DMS 273 treated with DMSO at 0.1 percent for 48 hours (cell line): ENCODE results near the gene ZBTB16.

Experiments
- DNase-seq: peaks from one replicate; lab custom pipeline; 2025; lab: John Stamatoyannopoulos, UW

ZBTB16 gene

DNA sequence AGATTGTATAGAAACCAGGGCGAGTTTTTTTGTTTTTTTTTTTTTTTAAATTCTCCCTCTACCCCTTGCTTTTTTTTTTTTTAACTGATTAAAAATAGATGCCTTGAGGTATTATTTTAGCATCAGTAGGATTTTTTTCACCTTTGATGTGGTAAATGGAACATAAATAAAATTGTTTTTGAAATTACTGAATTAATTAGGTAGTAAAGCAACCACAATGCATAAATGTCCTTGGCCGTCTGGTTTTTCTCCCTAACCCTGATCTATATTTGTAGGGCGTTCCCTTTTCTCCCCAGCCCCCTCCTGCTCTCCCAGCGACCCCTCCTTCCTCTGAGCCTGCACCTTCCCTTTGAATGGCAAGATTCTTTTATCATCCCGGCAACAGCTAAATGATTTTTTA is 107.8 kb downstream of the ZBTB16 start:
- no peak for DNase-seq

DNA sequence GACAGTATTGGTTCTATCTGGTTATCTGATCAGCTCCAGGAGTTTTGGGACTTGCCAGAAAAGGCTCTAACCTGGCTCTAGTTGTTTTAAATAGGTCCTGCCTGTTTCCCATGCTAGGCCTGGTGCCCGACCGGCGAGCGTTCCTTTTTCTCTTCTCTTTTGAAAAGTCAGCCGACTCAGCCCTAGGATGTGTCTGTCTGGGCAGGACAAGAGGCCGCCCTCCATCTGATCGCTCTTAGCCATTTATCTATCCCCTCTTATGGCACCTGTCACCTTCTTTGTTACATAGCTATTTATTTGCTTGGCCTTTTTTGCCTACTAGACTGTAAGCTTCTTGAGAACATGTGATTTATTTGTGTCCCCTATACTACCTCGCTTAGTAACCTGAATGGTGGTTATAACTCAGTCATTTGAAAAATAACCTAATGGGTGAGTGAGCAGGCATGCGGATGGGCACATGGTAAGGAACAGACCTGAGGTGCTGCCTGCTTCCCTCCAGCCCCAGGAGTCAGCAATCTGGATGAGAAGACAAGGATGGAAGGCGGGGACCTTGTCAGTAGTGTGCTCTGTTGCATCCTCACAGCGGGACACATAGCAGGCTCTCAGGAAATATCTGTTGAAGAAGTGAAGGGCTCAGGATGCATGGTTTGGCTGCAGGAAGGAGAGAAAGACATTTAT is 108.4 kb downstream of the ZBTB16 start:
- DNase-seq, result no peak

DNA sequence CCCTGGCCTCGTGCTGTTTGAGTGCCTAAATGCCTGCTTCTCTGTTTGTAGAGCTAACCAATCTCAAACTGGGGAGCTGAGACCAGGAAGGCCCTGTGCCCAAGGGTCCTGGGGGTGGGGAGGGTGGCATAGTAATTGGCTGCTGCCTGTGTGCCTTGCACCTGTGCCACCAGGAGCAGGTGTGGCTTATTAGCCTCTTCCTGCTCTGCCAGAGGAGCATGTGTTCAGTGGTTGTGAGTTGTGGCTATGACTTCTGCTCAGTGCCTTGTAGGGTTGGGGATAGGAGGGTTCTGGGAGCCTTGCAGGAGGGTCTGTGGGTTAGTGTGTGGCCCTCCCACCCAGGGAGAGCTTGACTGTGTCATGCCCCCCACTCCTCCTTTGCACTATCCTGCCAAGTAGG is 109.2 kb downstream of the ZBTB16 start:
- DNase-seq, result no peak

DNA sequence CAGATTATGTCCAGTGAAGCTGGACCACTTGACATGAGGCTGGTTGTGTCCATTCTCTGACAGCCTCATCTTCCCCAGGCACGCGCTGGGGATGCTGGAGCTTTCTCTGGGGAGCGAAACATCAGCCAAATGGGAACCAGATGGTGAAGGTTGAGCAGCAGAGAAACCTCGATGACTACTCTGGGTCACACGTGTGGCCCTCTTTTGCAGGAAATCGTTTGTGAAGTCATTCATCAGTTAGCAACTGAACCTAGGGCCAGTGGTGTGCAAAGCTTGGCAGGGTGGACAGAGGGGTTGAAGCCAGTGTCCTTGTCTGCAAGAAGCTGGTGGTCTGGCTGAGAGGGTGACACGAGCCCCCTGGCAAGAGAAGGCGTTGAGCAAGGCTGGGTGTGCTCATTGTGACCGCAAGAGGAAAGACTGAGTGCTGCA is 109.8 kb downstream of the ZBTB16 start:
- no peak for DNase-seq

DNA sequence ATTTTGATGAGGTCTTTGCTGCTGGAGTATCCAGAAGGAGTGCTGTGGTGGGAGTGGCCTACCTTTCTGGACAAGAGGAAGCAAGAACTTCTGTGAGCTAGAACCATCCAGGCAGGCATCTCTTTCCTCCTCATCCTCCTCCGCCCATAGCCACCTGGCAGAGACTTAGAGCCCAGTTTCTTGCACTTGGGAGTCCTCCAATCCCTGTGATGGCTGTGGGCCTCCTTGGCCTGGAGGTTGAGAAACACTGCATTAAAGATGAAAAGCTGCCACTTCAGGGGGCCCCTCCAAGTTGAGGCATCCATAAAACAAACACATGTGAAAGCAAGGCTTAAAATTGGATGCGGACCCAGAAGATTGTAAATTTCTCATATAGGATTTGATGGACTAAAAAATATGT is 110.3 kb downstream of the ZBTB16 start:
- no peak for DNase-seq

DNA sequence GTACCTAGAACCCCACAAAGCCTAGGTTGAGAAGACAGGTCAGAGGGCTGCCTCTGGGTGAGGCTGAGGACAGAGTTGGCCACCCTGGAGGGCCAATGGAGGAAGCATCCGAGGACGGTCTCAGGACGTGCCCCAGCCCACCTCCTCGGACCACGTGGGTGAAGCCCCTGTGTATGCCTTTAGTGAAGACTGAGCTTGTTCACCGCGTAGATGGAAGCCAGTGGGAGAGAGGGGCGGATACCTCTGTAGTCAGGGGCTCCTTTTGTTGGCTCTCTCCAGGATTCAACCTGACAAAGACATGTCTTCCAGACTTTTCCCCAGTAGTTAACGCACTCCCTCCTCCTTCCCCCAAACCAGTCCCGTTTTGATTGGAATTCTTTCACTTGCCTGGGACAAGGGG is 110.7 kb downstream of the ZBTB16 start:
- DNase-seq, result no peak

DNA sequence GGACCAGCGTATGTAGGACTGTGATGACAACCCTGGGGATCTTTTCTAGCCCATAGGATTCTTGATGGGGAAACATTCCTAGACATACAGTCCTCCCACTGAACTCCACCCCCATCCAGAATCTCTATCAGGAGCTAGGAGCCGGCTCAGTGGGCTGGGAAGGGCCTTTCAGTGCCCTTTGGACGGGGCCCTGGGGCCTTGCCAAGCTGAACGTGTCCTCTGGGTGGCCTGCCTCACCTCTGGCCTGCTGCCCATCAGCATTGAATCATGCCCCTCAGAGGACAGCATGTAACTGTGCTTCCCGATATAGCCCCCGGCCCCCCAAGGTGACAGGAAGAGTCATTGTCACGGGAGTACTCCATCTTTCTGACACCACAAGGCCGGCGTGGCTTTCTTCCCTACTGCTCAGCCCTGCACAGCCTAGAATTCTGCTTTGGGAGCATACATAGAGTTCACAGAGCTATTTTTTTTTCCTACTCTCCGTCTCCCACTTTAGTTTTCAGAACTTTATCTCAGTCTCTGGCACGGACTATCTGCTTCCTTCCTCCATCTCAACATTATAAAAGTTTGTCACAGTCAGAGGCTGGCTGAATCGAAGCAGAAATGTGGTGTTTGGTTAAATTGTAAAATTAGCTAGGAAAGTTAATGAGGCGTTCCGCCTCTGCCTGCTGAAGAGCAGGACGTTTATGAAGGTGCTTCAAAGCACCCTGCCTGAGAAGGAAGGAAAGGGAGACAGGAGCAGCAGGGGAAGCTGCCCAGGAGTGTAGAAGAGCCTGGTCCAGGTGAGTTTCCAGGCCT is 111.9 kb downstream of the ZBTB16 start:
- no peak for DNase-seq

DNA sequence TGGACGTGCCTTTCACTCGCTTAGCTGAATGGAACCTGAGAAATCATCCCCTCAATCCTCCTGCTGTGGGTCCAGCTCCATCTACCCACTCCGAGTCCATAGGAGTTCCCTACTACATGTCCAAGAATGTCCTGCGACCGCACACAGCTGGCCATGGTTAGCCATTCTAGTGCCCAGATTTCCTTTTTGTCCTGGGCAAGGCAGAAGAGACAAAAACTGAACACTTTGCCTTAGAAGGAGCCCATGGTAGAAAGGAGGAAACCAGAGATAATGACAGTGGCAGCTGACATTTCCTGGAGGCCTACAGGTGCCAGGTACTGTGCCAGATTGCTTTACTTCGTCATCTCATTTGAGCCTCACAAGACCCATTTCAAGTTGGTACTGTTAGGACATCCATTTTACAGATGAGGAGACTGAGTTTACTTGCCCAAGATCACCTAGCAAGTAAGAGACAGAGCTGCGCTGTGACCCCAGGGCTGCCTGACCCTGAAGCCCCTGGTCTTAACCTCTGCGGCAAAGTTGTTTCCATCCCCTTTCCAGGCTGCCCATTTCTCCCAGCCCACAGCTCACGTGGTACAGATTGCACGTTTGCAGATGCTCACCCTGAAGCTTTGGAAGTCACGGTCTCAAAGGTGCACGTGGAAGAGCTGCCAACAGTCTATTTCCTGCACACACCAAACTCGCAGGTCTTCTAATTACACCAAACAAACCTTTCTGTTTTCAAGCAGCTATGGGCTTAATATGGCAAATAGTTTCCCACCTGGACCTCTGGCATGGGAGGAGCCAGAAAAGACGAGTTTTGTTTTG is 112.7 kb downstream of the ZBTB16 start:
- no peak for DNase-seq

DNA sequence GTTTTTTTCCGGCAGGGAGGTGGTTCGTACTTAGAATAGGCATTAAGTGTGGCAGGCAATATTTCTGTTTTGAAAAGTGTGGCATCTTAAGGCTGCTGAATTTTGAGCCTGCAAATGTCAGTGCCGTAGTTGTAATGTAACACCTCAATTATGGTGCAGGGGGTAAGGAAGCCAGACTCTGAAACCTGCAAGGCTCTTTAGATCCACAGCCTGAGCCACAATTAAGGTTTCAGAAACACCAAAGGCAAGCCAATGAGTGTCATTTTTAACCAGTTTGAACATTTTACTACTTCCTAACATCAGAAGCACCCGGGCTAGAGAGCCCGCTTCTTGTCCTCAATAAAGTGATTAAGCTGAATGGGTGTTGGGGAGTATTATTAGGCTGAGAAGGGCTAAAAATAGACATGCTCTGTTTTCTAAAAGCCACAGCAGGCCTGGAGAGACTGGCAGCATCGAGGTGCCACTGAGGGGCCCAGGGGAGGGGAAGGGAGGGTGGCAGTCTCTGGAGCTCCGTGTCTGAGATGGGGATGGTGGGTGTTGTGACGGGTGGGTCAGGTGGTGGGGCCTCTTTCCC is 113.4 kb downstream of the ZBTB16 start:
- no peak for DNase-seq

DNA sequence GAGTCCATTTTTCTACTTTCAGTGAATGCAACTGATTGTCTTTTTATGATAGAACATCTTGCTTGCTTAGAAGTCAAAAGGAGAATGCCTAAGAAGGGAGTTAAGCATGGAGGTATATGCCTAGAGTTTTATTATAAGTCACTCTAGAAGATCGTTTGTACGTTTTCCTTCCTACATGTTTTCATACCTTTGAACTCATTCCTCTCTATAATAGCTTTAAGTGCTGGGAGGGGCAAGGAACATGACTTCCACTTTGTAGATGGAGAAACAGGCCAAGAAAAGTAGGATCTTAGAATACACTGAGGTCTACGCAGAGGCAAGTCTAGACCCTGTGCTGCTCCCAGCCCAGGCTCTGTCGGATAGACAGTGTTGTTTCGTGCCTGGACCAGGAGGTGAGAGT is 114.3 kb downstream of the ZBTB16 start:
- DNase-seq, result no peak

DNA sequence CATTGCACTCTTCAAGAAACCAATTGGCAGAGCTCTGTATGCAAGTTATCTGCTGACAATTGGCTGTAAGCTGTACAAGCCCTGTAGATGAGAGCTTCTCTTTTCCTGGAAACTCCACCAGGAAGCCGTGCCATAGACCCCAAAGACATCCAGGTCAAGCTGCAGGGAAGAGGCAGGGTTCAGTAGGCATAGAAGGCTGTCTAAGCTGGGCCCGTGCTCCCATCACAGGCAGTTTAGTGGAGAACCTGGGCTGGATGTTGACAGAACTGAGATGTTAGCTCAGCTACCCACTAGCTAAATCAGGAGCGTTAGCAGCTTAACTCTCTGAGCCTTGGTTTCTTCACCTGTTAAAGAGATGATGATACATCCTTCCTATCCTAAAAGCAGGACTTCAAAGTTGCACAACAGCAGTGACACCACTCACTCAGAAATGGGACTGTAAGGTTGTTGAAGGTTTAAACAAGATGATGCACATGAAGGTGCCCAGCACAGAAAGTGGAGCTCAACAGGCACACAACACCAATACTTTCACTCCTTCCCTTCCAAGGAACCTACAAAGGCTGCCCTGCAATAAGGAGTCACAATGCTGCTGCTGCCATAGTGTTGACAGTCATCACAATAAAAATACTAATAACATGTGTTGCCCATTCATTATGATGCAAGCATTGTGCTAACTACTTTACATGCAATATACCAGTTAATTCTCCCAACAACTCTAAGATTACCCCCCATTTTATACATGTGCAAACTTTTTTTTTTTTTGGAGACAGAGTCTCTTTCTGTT is 115.4 kb downstream of the ZBTB16 start:
- no peak for DNase-seq

DNA sequence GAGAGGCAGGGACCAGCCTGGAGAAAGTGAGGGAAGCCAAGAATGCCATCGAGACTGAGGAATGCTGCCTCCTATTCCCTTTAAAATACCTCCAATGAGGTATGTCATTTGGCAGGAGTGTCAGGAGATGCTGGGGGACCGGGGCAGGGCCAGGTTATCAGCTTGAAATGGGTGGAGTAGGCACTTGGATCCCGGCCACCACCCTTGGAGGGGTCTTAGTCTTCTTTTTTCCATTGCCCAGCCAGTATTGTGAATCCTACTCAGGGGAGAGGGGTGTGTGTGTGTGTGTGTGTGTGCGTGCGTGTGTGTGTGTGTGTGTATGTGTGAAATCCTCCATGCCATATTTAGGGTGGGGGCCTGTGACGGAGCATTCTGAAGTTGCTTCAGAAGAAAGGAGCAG is 116.2 kb downstream of the ZBTB16 start:
- no peak for DNase-seq

DNA sequence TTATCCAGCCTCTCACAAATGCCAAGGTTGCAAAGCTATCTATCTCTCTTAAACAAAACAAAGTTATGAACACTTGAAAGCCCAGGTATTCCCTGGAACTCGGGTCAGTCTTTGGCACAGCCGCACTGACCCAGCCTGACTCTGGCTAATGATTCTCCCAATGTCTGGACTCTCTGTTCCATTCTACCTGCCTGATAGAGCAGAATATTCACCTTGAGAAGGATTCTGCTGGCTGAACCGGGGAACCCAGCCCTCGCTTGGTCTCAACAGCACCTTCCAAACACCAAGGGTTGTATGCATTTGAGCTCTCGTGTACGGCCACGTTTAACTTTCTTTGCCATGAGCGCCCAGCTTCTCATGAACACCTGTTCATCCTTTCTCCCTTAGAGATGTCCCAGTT is 116.8 kb downstream of the ZBTB16 start:
- no peak for DNase-seq

DNA sequence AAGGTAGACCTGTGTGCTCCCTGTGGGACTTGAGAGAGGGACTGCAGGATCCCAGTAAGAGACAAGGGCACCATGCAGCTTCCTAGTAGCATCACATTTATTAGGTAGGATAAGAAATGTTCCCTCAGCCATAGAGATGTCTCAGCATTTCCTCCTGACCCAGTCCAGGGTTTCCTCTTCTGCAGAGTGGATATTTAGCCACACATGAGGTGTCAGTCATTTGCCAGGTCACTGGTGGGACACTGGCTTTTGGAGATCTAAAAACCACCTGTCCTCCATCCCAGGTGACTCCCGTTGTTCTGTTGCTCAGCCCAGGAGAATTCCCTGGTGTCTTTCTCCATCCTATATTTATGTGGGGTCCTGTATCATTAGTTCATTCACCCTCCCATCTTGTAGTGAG is 119.1 kb downstream of the ZBTB16 start:
- no peak for DNase-seq

DNA sequence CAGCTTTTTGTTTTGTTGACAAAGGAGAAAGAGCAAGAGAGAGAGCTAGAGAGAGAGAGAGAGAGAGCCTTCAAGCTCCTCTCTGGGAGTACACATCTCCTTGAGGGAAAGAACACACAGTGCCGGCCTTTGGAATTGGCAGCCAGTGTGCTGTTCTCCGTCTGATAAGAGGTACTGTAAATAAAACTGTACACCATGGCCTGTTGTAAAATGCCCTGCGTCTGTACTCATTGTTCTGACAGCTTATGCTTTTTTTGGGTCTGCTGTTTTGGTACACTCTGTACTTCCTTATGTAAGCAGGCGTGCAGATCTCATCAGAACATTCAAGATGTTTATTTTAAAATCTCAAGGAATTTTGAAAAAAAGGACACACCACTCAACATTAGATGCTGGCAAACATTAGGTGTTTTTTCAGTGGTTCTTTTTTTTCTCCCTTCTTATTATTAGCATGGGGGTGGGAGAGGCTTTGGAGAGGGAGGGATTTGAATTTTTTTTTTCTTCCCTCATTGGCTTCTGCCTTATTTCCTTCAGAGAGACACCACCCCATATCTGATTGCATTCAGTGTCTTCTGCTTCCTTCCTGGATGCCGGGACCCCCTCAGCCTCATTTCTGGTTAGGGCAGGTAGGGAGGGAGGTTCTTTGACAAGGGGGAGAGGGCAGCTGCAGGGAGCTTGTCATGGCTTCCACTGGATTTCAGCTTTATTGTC is 119.9 kb downstream of the ZBTB16 start:
- no peak for DNase-seq

DNA sequence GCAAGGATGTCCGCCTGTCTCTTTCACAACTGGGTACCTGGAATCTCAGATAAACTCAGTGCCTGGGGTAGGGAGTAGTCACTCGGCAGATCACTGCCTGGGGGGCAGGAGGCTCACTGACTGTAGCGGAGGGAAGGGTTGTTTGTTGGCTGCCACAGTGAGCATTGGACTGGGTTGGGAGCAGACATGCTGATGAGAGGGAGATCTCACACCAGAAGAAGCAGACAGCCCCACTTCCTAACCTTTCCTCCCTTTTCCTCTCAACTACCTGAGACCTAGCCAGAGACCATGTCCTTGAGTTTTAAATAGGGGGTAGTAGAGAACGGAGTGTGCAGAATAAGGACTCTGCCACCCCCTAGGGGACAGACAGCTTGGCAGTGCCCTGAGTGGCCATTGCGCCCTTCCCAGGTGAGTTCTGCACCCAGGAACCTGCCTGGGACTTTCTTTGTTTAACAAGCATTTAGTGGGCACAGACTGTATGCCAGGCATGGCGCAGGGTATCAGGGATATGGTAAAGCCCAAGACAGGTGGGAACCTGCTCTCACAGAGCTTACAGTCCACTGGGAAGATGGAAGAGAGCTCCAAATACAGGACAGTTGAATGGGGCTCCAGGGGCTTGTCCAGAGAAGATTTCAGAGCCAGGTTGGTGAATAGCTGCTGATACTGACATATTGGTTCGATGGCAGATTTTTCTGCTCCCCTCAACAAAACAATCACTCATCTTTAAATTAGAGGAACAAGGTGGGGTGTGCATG is 121.0 kb downstream of the ZBTB16 start:
- DNase-seq, result peak; percentile 2

DNA sequence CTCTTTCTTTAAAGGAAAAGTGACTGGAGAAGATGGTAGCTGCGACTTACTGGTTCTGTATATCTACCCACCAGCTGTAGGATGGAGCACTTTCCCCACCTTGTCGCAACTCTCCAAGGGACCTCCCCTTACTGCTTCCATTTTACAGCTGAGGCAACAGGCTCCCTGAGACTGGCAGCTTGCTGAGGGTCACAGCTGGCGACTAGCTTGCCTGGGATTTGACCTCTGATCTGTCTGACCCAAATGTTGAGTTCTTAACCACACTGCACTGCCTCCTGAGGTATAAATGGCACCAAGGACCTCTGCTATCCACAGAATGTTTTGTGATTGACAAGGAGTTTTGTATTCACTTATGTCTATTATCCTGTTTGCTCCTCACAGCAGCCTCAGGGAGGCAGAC is 121.7 kb downstream of the ZBTB16 start:
- DNase-seq, result no peak

DNA sequence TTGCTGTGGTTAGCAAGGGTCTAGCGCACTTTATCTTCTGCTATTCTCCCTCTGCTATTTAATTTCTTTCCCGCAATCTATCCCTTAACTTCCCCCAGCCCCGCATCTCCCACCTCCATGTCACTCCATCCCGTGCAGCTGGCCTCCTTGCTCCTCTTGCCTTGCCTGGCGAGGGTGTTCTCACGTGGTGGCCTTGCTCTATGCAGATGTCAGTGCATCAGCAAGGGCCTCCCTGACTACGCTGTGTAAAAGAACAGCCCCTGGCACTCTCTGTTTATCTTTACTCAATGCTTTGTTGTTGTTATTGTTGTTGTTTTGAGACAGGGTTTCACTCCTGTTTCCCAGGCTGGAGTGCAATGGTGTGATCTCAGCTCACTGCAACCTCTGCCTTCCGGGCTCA is 122.2 kb downstream of the ZBTB16 start:
- DNase-seq, result no peak

DNA sequence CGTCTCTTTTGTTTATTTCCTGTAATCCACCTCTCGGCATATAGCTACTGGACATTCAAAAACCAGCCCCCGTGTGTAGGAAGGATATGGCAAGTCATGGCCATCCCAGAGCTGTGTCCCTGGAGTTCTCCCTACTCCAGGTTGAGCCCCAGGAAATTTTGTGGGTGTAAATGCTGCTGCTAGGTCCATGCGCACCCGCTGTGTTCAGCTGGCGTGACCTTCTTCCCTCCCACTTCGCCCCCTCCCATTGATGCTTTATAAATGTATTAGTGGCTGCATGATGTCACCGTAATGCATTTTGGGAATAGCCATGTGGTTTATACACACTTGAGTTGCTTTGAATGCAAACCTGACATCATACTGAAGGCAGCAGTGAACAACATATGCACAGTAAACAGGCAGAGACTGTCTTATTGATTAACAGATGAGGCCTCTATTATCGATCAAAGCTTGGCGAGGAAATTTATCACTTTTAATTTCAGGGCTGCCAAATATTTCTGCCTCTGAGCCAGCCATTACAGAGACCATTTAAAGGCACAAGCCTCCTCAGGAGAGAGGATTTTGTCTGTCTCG is 123.0 kb downstream of the ZBTB16 start:
- no peak for DNase-seq

DNA sequence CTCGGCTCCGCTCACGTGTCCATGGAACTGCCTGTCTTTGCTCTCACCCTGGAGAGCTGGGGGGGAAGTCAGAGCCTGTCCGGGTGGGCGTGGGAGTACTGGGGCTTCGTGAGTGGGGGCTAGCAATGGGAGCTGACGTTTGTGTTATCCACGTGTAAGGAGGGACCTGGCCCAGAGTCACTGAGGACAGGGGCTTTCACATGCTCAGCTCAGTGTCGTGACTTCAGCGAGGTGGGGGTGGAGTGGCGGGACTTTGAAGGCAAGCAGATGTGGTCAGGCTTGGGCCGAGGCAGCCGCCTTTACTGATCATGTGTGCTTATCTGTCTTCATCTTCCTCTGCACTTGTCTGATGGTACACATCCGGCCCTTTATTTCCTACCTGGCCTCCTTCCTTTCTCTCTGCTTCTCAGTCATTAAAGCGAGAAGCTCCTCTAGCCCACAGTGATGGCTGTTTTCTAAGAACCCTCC is 123.6 kb downstream of the ZBTB16 start:
- no peak for DNase-seq
